CD14-positive monocyte (primary cell): ENCODE results near the gene HOXC12. TPM values are rescaled to one million over a fixed set of nuclear protein-coding genes. Genes with fewer than 3 reads are reported as not detected.
A peak's percentile ranks its signal among the peaks of the same experiment; 100 is the strongest.

Experiments
- DNase-seq, 3 donors: peaks; one replicate each; pipeline ENCODE4 v3.0.0-alpha.2; 2011 to 2022
- H2AFZ ChIP-seq: 2 replicates; pipeline ENCODE4 v1.6.0; 2012; ENCODE audit warnings: mild to moderate bottlenecking, low read depth, low read length, inconsistent platforms; ENCODE audit not compliant: insufficient read depth, poor library complexity, severe bottlenecking
- H3K27ac ChIP-seq, 2 donors: 1 replicate in 1 of 2; 2 replicates in 1 of 2; pipeline ENCODE4 v1.5.1; 2012 to 2013; ENCODE audit warnings: low read length in 2 of 2, control low read depth in 1 of 2, inconsistent platforms in 1 of 2, low read depth in 1 of 2, mild to moderate bottlenecking in 1 of 2
- H3K27me3 ChIP-seq, 2 donors: one replicate each; pipeline versions ENCODE4 v1.6.0 to v1.6.1; 2011 to 2013; ENCODE audit warnings: low read length in 2 of 2; ENCODE audit not compliant: control insufficient read depth in 2 of 2, insufficient read depth in 2 of 2
- H3K36me3 ChIP-seq, 2 donors: replicated peaks in 1 of 2; 1 replicate in 1 of 2; 2 replicates in 1 of 2; pipeline versions ENCODE4 v1.5.1 to v1.6.1; 2012 to 2013; ENCODE audit warnings: low read length in 2 of 2, control low read depth in 1 of 2, inconsistent platforms in 1 of 2, mild to moderate bottlenecking in 1 of 2; ENCODE audit not compliant: insufficient read depth in 2 of 2, control insufficient read depth in 1 of 2
- H3K4me1 ChIP-seq, 2 donors: 1 replicate in 1 of 2; 2 replicates in 1 of 2; pipeline versions ENCODE4 v1.5.1 to v1.6.1; 2012 to 2013; ENCODE audit warnings: low read length in 2 of 2, control low read depth in 1 of 2, inconsistent platforms in 1 of 2, mild to moderate bottlenecking in 1 of 2, moderate library complexity in 1 of 2; ENCODE audit not compliant: insufficient read depth in 2 of 2, control insufficient read depth in 1 of 2
- H3K4me2 ChIP-seq: replicated peaks from 2 replicates; pipeline ENCODE3; 2012; ENCODE audit warnings: low read length, moderate library complexity, mild to moderate bottlenecking; ENCODE audit not compliant: poor library complexity, severe bottlenecking; ENCODE audit errors: extremely low read depth
- H3K4me3 ChIP-seq, 3 experiments: fragments of 200-600 bp in 1 of 3; sonication (generic) in 1 of 3; replicated peaks in 1 of 3; 1 replicate in 2 of 3; 2 replicates in 1 of 3; pipeline ENCODE4 v1.5.1; 2011 to 2013; ENCODE audit warnings: low read length in 3 of 3, mild to moderate bottlenecking in 3 of 3, control low read depth in 2 of 3, low read depth in 2 of 3, inconsistent platforms in 1 of 3, moderate library complexity in 1 of 3
- H3K79me2 ChIP-seq: 2 replicates; pipeline ENCODE4 v1.6.0; 2012; ENCODE audit warnings: mild to moderate bottlenecking, control low read depth, inconsistent platforms, low read length, moderate library complexity; ENCODE audit not compliant: insufficient read depth
- H3K9ac ChIP-seq: 2 replicates; pipeline ENCODE4 v1.6.0; 2017; ENCODE audit warnings: low read length, mild to moderate bottlenecking; ENCODE audit not compliant: insufficient read depth, poor library complexity, severe bottlenecking
- H3K9me3 ChIP-seq, 2 donors: replicated peaks in 1 of 2; 1 replicate in 1 of 2; 2 replicates in 1 of 2; pipeline versions ENCODE4 v1.5.1 to v1.6.1; 2012 to 2013; ENCODE audit warnings: low read length in 2 of 2, control low read depth in 1 of 2; ENCODE audit not compliant: control insufficient read depth in 1 of 2, insufficient read depth in 1 of 2
- H4K20me1 ChIP-seq: 2 replicates; pipeline ENCODE4 v1.6.0; 2012; ENCODE audit warnings: mild to moderate bottlenecking, low read length, control low read depth, moderate library complexity; ENCODE audit not compliant: insufficient read depth
- H3K27ac Mint-ChIP-seq, 7 donors: one replicate each; pipeline ENCODE4 v1.8.0; 2020; ENCODE audit warnings: mild to moderate bottlenecking in 7 of 7, mixed read lengths in 7 of 7, moderate library complexity in 6 of 7, inconsistent platforms in 2 of 7
- H3K27me3 Mint-ChIP-seq, 3 donors: one replicate each; pipeline ENCODE4 v1.8.0; 2021 to 2022; ENCODE audit warnings: low read depth in 3 of 3, mild to moderate bottlenecking in 3 of 3, mixed read lengths in 3 of 3, moderate library complexity in 3 of 3, inconsistent platforms in 1 of 3
- H3K36me3 Mint-ChIP-seq, 2 donors: one replicate each; pipeline ENCODE4 v1.8.0; 2020; ENCODE audit warnings: mixed read lengths in 2 of 2, inconsistent platforms in 1 of 2, mild to moderate bottlenecking in 1 of 2
- H3K4me1 Mint-ChIP-seq: one replicate; pipeline ENCODE4 v1.8.0; 2020; ENCODE audit warnings: mild to moderate bottlenecking, mixed read lengths
- H3K4me3 Mint-ChIP-seq, 2 donors: one replicate each; pipeline ENCODE4 v1.8.0; 2020; ENCODE audit warnings: mild to moderate bottlenecking in 2 of 2, mixed read lengths in 2 of 2, moderate library complexity in 1 of 2
- H3K9me3 Mint-ChIP-seq, 7 donors: one replicate each; pipeline ENCODE4 v1.8.0; 2020 to 2022; ENCODE audit warnings: mixed read lengths in 7 of 7, mild to moderate bottlenecking in 6 of 7, moderate library complexity in 6 of 7, inconsistent platforms in 2 of 7
- WGBS: methylation state at CpG from one replicate; pipeline ENCODE4 v1.1.5; 2013; ENCODE audit warnings: missing lambda C conversion rate; ENCODE audit not compliant: insufficient coverage; 5-methylcytosine and 5-hydroxymethylcytosine counted together
- intact Hi-C, 2 donors: fragments of 100-400 bp; cut with micrococcal nuclease; formaldehyde crosslinking; loops; one replicate each; pipeline versions ENCODE4 v1.15.0 to v1.15.1; 2023
- polyA plus RNA-seq, 3 donors: library from polyadenylated mRNA; depleted of rRNA in 1 of 3; unstranded in 2 of 3; stranded (reverse) in 1 of 3; fragments of 300-500 nt in 2 of 3; fragments of >200 nt in 1 of 3; fragmentation: Illumina TruSeq in 2 of 3; gene quantifications; 1 replicate in 2 of 3; 2 replicates in 1 of 3; pipeline ENCODE4 v1.2.3, GENCODE V29; 2012 to 2021
- TF ChIP-seq, protein P1 (sequence below): fragments of 200-600 bp; IDR thresholded peaks from one replicate; pipeline ENCODE4 v1.8.0; 2022; ENCODE audit warnings: antibody characterized with exemption, mild to moderate bottlenecking

The HOXC12 gene
- polyA plus RNA-seq, 3 donors, result not detected

GRCh38 chr12:54000116-54001114 is 45.7 kb downstream of the HOXC12 start, which contains the start of gene HOXC9:
TSS of gene HOXC9 (plus strand) at chr12:54000161. CDS start at chr12:54000189, 28 bp downstream.
- H2AFZ ChIP-seq, result peak within 1 kb of the TSS; percentile 13
- Mint-ChIP-seq H3K9me3 (peaks cover 0 to 50% (median 22%) of the 10 kb centered on the region in 7 donors), H3K4me3 (peak within 1 kb of the TSS in 1 of 2 donors; percentile 74), H3K27me3 (peaks cover 98 to 100% (median 100%) of the 10 kb centered on the region in 3 donors), H3K27ac (no peak within 1 kb of the TSS), H3K36me3 (peaks cover 3 to 16% of the 10 kb centered on the region in 2 donors), H3K4me1 (peaks cover 18% of the 10 kb centered on the region)
- H3K9ac ChIP-seq, result no peak within 1 kb of the TSS
- H4K20me1 ChIP-seq, result no peaks in the 10 kb centered on the region
- intact Hi-C loops, result no loop called here
- no peaks in the 10 kb centered on the region for H3K36me3 ChIP-seq
- peaks cover 13 to 23% of the 10 kb centered on the region in 2 donors for H3K4me1 ChIP-seq
- peak within 1 kb of the TSS; percentile 24 for H3K4me2 ChIP-seq
- H3K27ac ChIP-seq, result no peak within 1 kb of the TSS
- H3K9me3 ChIP-seq, result peaks cover 3 to 59% of the 10 kb centered on the region in 2 donors
- peaks cover 93 to 100% of the 10 kb centered on the region in 2 donors for H3K27me3 ChIP-seq
- DNase-seq, result no peak
- TF ChIP-seq, protein P1, sequence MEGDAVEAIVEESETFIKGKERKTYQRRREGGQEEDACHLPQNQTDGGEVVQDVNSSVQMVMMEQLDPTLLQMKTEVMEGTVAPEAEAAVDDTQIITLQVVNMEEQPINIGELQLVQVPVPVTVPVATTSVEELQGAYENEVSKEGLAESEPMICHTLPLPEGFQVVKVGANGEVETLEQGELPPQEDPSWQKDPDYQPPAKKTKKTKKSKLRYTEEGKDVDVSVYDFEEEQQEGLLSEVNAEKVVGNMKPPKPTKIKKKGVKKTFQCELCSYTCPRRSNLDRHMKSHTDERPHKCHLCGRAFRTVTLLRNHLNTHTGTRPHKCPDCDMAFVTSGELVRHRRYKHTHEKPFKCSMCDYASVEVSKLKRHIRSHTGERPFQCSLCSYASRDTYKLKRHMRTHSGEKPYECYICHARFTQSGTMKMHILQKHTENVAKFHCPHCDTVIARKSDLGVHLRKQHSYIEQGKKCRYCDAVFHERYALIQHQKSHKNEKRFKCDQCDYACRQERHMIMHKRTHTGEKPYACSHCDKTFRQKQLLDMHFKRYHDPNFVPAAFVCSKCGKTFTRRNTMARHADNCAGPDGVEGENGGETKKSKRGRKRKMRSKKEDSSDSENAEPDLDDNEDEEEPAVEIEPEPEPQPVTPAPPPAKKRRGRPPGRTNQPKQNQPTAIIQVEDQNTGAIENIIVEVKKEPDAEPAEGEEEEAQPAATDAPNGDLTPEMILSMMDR, result no peak
- WGBS, result 3% methylated on average over 79 of the region's 87 CpGs
- H3K4me3 ChIP-seq, result no peak within 1 kb of the TSS
- H3K79me2 ChIP-seq, result no peaks in the 10 kb centered on the region

DNA sequence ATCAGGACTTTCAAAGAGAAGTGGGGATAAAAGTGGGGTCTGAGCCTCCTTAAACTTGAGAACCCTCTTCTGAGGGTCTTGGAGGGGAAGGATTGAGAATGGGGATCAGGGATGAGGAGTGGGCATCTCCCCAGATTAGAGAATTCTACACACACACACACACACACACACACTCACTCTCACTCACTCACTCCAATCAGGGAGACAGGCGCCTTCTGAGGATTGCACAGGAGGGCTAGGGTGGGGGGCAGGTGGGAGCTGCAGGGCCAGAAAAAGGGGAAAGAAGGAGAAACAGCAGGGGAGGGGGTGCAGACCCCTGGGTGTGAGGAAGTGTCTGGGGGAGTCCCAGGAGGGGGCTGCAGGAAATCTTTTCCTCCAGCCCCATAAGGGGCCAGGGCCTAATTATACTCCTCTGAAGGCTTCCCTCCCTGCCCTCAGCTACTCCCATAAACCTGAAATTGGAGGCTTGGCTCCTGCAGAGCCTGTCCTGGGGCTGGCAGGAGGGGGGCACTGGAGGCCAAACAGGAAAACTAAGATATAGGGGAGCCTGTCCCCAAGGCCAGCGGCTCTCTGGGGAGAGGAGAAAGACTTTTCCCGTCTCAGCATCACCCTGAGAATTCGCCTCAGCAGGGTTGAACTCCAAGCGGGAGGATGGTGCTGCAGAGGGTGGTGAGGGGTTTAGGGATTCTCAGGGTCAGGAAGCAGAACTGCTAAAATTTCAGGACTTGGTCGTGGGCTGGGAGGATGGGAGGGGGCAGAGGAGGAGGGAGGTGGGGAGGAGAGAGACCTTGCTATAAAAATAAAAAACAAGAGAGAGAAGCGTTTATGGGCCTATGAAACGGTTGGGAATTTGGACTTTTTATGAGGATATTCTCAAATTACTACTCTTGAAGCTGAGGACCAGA is 46.8 kb downstream of the HOXC12 start:
- peak overlapping the region in 1 of 2 donors; percentile 84 for H3K4me3 Mint-ChIP-seq
- TF ChIP-seq, protein P1, result no peak
- H3K9me3 Mint-ChIP-seq, result peaks cover 0 to 47% (median 24%) of the 10 kb centered on the region in 7 donors
- Histone ChIP-seq H3K4me1 (peaks cover 8 to 18% of the 10 kb centered on the region in 2 donors), H3K4me2 (no peak overlapping the region), H3K9ac (no peak overlapping the region), H3K27ac (no peak overlapping the region), H3K4me3 (no peak overlapping the region), H3K27me3 (peaks cover 88 to 98% of the 10 kb centered on the region in 2 donors), H3K36me3 (no peaks in the 10 kb centered on the region), H4K20me1 (no peaks in the 10 kb centered on the region), H3K9me3 (peaks cover 3 to 57% of the 10 kb centered on the region in 2 donors), H3K79me2 (no peaks in the 10 kb centered on the region), H2AFZ (no peak overlapping the region)
- WGBS, result 28% methylated on average over 4 of the region's 8 CpGs
- peaks cover 98 to 100% (median 100%) of the 10 kb centered on the region in 3 donors for H3K27me3 Mint-ChIP-seq
- intact Hi-C loops, result no loop called here
- peaks cover 18% of the 10 kb centered on the region for H3K4me1 Mint-ChIP-seq
- no peak for DNase-seq
- H3K36me3 Mint-ChIP-seq, result peaks cover 3 to 22% of the 10 kb centered on the region in 2 donors
- H3K27ac Mint-ChIP-seq, result no peak overlapping the region
